Chondrocyte (in vitro differentiated cells): ENCODE results near the gene ZFPM1. TPM values are rescaled to one million over a fixed set of nuclear protein-coding genes. Genes with fewer than 3 reads are reported as not detected.

Source experiments
- DNase-seq: peaks from one replicate; pipeline ENCODE4 v3.0.0; 2021; ENCODE audit warnings: mixed read lengths, low spot score
- H3K27ac Mint-ChIP-seq: one replicate; pipeline ENCODE4 v1.8.0; 2021; ENCODE audit warnings: mild to moderate bottlenecking, moderate library complexity, mixed read lengths; ENCODE audit not compliant: unreplicated experiment
- H3K27me3 Mint-ChIP-seq: 2 replicates; pipeline ENCODE4 v1.8.0; 2021; ENCODE audit warnings: low read depth, mixed read lengths
- H3K36me3 Mint-ChIP-seq: 2 replicates; pipeline ENCODE4 v1.8.0; 2021; ENCODE audit warnings: low read depth, mixed read lengths
- H3K4me1 Mint-ChIP-seq: 2 replicates; pipeline ENCODE4 v1.8.0; 2021; ENCODE audit warnings: low read depth, mild to moderate bottlenecking, mixed read lengths
- H3K4me3 Mint-ChIP-seq: one replicate; pipeline ENCODE4 v1.8.0; 2021; ENCODE audit warnings: mild to moderate bottlenecking, moderate library complexity, mixed read lengths; ENCODE audit not compliant: unreplicated experiment
- H3K9me3 Mint-ChIP-seq: 2 replicates; pipeline ENCODE4 v1.8.0; 2021; ENCODE audit warnings: low read depth, mixed read lengths
- CTCF ChIP-seq: fragments of 200-600 bp; sonication (generic); IDR thresholded peaks from 2 replicates; pipeline ENCODE4 v1.5.0; 2021; ENCODE audit warnings: antibody characterized with exemption, mild to moderate bottlenecking, moderate library complexity
- total RNA-seq: library from RNA; stranded (reverse); gene quantifications from 3 replicates; pipeline ENCODE4 v1.2.1, GENCODE V29; 2021

Gene ZFPM1
- total RNA-seq, 1 donor from 2014 or later: 7.6 TPM

GRCh38 chr16:88521674-88522073 lies 68.6 kb downstream of the ZFPM1 start:
- no peaks in the 10 kb centered on the region for H3K36me3 Mint-ChIP-seq
- TF ChIP-seq CTCF: no peak

GRCh38 chr16:88522276-88522949 lies 69.3 kb downstream of the ZFPM1 start:
- Mint-ChIP-seq H3K27me3 (no peaks in the 10 kb centered on the region), H3K4me3 (no peak overlapping the region), H3K9me3 (no peaks in the 10 kb centered on the region), H3K36me3 (no peaks in the 10 kb centered on the region), H3K4me1 (no peaks in the 10 kb centered on the region), H3K27ac (no peak overlapping the region)
- no peak for TF ChIP-seq CTCF
- no peak for DNase-seq

More at GRCh38 chr16:88521674-88522073, 68.6 kb downstream of the ZFPM1 start:
- Mint-ChIP-seq H3K4me3 (no peak overlapping the region), H3K9me3 (no peaks in the 10 kb centered on the region), H3K27ac (no peak overlapping the region), H3K4me1 (no peaks in the 10 kb centered on the region), H3K27me3 (no peaks in the 10 kb centered on the region)
- no peak for DNase-seq

- Mint-ChIP-seq H3K27me3 (no peaks in the 10 kb centered on the region), H3K36me3 (no peaks in the 10 kb centered on the region), H3K4me3 (no peak overlapping the region), H3K27ac (no peak overlapping the region), H3K9me3 (no peaks in the 10 kb centered on the region), H3K4me1 (no peaks in the 10 kb centered on the region)
- no peak for DNase-seq
- TF ChIP-seq CTCF: no peak
Measured at GRCh38 chr16:88523309-88524161, 70.5 kb downstream of the ZFPM1 start.

- no peak for DNase-seq
- H3K4me1 Mint-ChIP-seq: no peaks in the 10 kb centered on the region
- no peaks in the 10 kb centered on the region for H3K9me3 Mint-ChIP-seq
- H3K27me3 Mint-ChIP-seq: no peaks in the 10 kb centered on the region
- no peak for TF ChIP-seq CTCF
- H3K4me3 Mint-ChIP-seq: no peak overlapping the region
- no peak overlapping the region for H3K27ac Mint-ChIP-seq
- H3K36me3 Mint-ChIP-seq: peaks cover 1% of the 10 kb centered on the region
Measured at GRCh38 chr16:88524274-88524972, 71.3 kb downstream of the ZFPM1 start.
